Kidney epithelial cell (primary cell): ENCODE results near the gene THPO. TPM values are rescaled to one million over a fixed set of nuclear protein-coding genes. Genes with fewer than 3 reads are reported as not detected.

Experiments used
- DNase-seq: peaks from one replicate; pipeline ENCODE4 v3.0.0-alpha.2; 2010; ENCODE audit warnings: low read depth
- H3K27me3 ChIP-seq: 2 replicates; pipeline ENCODE4 v1.6.0; 2011; ENCODE audit warnings: low read length; ENCODE audit not compliant: control insufficient read depth, insufficient read depth
- H3K36me3 ChIP-seq: 2 replicates; pipeline ENCODE4 v1.5.1; 2011; ENCODE audit warnings: low read length; ENCODE audit not compliant: control insufficient read depth, insufficient read depth
- H3K4me3 ChIP-seq: 2 replicates; pipeline ENCODE4 v1.5.1; 2011; ENCODE audit warnings: low read depth, mild to moderate bottlenecking, control low read depth, low read length
- CTCF ChIP-seq: IDR thresholded peaks from 2 replicates; pipeline ENCODE4 v1.5.1; 2011; ENCODE audit warnings: mild to moderate bottlenecking, moderate library complexity, low read length, control low read depth, inconsistent platforms; ENCODE audit not compliant: insufficient read depth, poor library complexity, severe bottlenecking
- total RNA-seq: library from RNA; depleted of rRNA; stranded (reverse); fragments of >200 nt; gene quantifications from 2 replicates; pipeline ENCODE4 v1.2.3, GENCODE V29; 2015

The THPO gene
- total RNA-seq, 1 donor from 2014 or later: 0.25 TPM

GRCh38 chr3:184332370-184333090, 45.5 kb downstream of the THPO start:
- H3K4me3 ChIP-seq: no peak overlapping the region
- DNase-seq: peak; percentile 90

GRCh38 chr3:184328516-184328915, 49.5 kb downstream of the THPO start:
- no peak for DNase-seq
- H3K4me3 ChIP-seq: no peak overlapping the region
- peaks cover 12% of the 10 kb centered on the region for H3K36me3 ChIP-seq
- no peaks in the 10 kb centered on the region for H3K27me3 ChIP-seq
- TF ChIP-seq CTCF: no peak

More at GRCh38 chr3:184332370-184333090, 45.5 kb downstream of the THPO start:
- H3K36me3 ChIP-seq: peaks cover 14% of the 10 kb centered on the region
- H3K27me3 ChIP-seq: no peaks in the 10 kb centered on the region
- no peak for TF ChIP-seq CTCF

GRCh38 chr3:184327171-184327570, 50.8 kb downstream of the THPO start:
- no peak for TF ChIP-seq CTCF
- H3K27me3 ChIP-seq: no peaks in the 10 kb centered on the region
- peaks cover 12% of the 10 kb centered on the region for H3K36me3 ChIP-seq
- no peak overlapping the region for H3K4me3 ChIP-seq
- no peak for DNase-seq

GRCh38 chr3:184325715-184326369, 52.2 kb downstream of the THPO start:
- no peak for DNase-seq
- Histone ChIP-seq H3K36me3 (peaks cover 19% of the 10 kb centered on the region), H3K4me3 (no peak overlapping the region), H3K27me3 (no peaks in the 10 kb centered on the region)
- TF ChIP-seq CTCF: no peak

GRCh38 chr3:184325269-184325668, 52.7 kb downstream of the THPO start:
- Histone ChIP-seq H3K36me3 (peaks cover 19% of the 10 kb centered on the region), H3K4me3 (no peak overlapping the region), H3K27me3 (no peaks in the 10 kb centered on the region)
- TF ChIP-seq CTCF: no peak
- no peak for DNase-seq
